Fibroblast of mammary gland (primary cell): Measurements from ENCODE around the gene ASTN2.
A peak's percentile ranks its signal among the peaks of the same experiment; 100 is the strongest.

Experiments used
- DNase-seq: peaks from one replicate; pipeline ENCODE4 v3.0.0-alpha.2; 2010; ENCODE audit warnings: low read depth
- H3K4me3 ChIP-seq: 2 replicates; pipeline ENCODE4 v1.5.1; 2011; ENCODE audit warnings: low read depth, mild to moderate bottlenecking, low read length, moderate library complexity; ENCODE audit not compliant: control insufficient read depth
- CTCF ChIP-seq: conservative IDR thresholded peaks from 2 replicates; pipeline ENCODE4 v1.5.1; 2011; ENCODE audit warnings: low read depth, low read length, inconsistent platforms; ENCODE audit not compliant: control insufficient read depth, insufficient read depth

ASTN2 gene

GRCh38 chr9:116700882-116701865 is 713.7 kb downstream of the ASTN2 start:
- no peak for DNase-seq
- no peak for TF ChIP-seq CTCF
- no peak overlapping the region for H3K4me3 ChIP-seq

- TF ChIP-seq CTCF, result no peak
- no peak for DNase-seq
- no peak overlapping the region for H3K4me3 ChIP-seq
Observed at GRCh38 chr9:116700279-116700678, 714.6 kb downstream of the ASTN2 start.

GRCh38 chr9:116697887-116698286 is 717.0 kb downstream of the ASTN2 start:
- no peak for DNase-seq
- TF ChIP-seq CTCF, result no peak
- H3K4me3 ChIP-seq, result no peak overlapping the region

GRCh38 chr9:116697362-116697761 is 717.5 kb downstream of the ASTN2 start:
- no peak overlapping the region for H3K4me3 ChIP-seq
- no peak for TF ChIP-seq CTCF
- DNase-seq, result peak; percentile 39

- no peak for TF ChIP-seq CTCF
- DNase-seq, result no peak
- no peak overlapping the region for H3K4me3 ChIP-seq
Observed at GRCh38 chr9:116695438-116695837, 719.4 kb downstream of the ASTN2 start.

GRCh38 chr9:116694785-116695291 is 720.0 kb downstream of the ASTN2 start:
- TF ChIP-seq CTCF, result no peak
- no peak overlapping the region for H3K4me3 ChIP-seq

More at GRCh38 chr9:116694785-116695291, 720.0 kb downstream of the ASTN2 start:
- no peak for DNase-seq
